Ecto neural progenitor cell (in vitro differentiated cells): Measurements from ENCODE around the gene TINAGL1.
A peak's percentile ranks its signal among the peaks of the same experiment; 100 is the strongest.
"Not testable (repeated sequence)": the region's sequence is repeated elsewhere in the genome, so short reads cannot be mapped to it uniquely, and the experiment has no call there.

ENCODE experiments used
- DNase-seq: peaks from one replicate; pipeline ENCODE4 v3.0.0-alpha.2; 2018; ENCODE audit warnings: low spot score

The TINAGL1 gene

GRCh38 chr1:31583995-31584868, 7.9 kb downstream of the TINAGL1 start:
- peak; percentile 39 for DNase-seq

- peak; percentile 34 for DNase-seq
These were observed 8.8 kb downstream of the TINAGL1 start for GRCh38 chr1:31584869-31585735.

- no peak for DNase-seq
These were observed 9.5 kb downstream of the TINAGL1 start for GRCh38 chr1:31585736-31586365.

- DNase-seq = peak; percentile 37
These were observed 10.3 kb downstream of the TINAGL1 start for GRCh38 chr1:31586376-31587327.

GRCh38 chr1:31587328-31587699, 11.0 kb downstream of the TINAGL1 start:
- not testable (repeated sequence) for DNase-seq

GRCh38 chr1:31587720-31588423, 11.6 kb downstream of the TINAGL1 start:
- peak; percentile 79 for DNase-seq

GRCh38 chr1:31588751-31589515, 12.6 kb downstream of the TINAGL1 start:
- DNase-seq = peak; percentile 59

GRCh38 chr1:31591425-31592093, 15.2 kb downstream of the TINAGL1 start:
- DNase-seq = no peak

GRCh38 chr1:31592132-31592531, 15.8 kb downstream of the TINAGL1 start:
- no peak for DNase-seq

- no peak for DNase-seq
These were observed 16.9 kb downstream of the TINAGL1 start for GRCh38 chr1:31593136-31593665.

- peak; percentile 76 for DNase-seq
These were observed 17.7 kb downstream of the TINAGL1 start for GRCh38 chr1:31593770-31594632.

- DNase-seq = no peak
These were observed 19.8 kb downstream of the TINAGL1 start for GRCh38 chr1:31595836-31596736.

GRCh38 chr1:31596737-31597097, 20.4 kb downstream of the TINAGL1 start:
- no peak for DNase-seq

- DNase-seq = no peak
These were observed 22.7 kb downstream of the TINAGL1 start for GRCh38 chr1:31598980-31599379.

GRCh38 chr1:31600641-31601040, 24.3 kb downstream of the TINAGL1 start:
- no peak for DNase-seq

- no peak for DNase-seq
These were observed 25.8 kb downstream of the TINAGL1 start for GRCh38 chr1:31602081-31602480.

GRCh38 chr1:31605908-31606427, 29.7 kb downstream of the TINAGL1 start:
- DNase-seq = peak; percentile 25
